Fibroblast of skin of right quadriceps (primary cell): Measurements from ENCODE around the gene RAC2.
A peak's percentile ranks its signal among the peaks of the same experiment; 100 is the strongest.

Experiments
- DNase-seq: peaks from one replicate; pipeline ENCODE4 v3.0.0-alpha.2; 2013

Gene RAC2

DNA sequence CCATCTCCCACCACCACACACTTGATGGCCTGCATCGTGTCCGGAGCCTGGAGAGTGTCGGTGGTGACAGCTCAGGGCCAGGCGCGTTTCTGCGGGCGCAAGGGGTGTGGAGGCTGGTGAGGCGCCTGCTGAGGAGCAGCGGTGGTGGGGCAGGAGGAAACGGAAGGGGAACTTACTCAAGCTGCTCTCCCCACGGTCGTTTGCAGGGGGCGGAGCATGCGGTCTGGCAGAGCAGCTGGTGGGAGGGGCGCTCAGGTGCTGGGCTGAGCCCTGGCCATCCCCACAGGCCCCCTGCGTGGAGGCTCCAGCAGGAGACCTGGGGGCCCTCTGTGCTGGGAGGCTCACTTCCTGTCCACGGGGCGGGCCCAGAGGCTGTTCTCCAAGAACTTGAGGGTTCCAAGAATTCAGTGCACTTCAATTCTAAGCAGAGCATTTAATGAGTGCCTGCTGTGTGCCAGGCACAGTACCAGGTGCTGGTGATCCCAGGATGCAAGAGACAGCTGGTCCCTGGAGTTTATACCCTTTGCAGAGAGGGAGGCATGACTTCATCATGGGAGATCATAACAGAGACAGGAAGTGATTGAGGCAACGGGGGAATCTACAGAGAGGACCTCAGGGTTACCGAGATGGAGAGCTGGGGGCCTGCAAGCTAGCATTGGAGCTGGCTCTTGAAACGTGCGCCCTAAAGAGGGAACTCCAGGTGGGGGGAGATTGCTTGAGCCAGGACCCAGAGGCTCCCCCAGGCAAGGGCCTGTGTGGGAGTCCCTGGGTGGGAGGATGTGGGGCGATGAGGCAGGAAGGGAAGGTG, at the start of gene RAC2:
Gene RAC2, minus strand, starts transcription at position 156 of the 808 bp plus-strand sequence. Its CDS starts 121 bp downstream, at position 35.
- peak; percentile 69 for DNase-seq

DNA sequence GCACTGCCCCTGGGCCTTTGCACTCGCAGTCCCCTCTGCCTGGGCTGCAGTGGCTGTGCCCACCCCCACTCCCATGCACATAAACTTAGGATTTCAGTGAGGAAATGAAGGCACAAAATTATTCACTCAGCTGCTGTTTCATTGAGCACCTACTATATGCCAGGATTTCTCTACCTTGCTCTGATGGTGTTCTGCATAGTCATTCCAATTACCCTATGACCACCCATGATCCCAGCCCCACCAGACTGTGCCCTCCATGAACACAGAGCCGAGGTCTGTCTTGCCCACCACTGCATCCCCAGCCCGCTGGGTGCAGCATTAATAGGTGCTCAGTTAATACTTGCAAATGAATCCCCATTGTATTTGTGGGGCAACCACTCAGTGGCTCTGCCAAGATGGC, 49.1 kb upstream of the RAC2 start:
- DNase-seq, result no peak

DNA sequence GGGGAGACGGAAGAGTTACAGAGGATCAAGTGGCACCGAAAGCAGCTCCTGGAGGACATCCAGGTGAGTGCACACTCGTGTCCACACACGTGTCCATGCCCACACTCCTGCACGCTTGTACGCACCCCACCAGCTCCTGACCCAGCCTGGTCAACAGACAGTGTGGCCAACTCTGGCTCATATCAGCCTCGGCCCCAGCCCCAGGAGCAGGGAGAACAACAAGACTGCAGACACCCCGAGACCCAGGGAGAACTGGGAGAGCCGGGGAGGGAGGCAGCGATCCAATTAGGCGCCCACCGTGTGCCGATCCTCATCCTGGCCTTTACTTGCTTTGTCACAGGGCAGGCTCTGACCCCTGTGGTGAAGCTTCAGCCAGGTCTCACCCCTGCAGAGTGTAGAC, 48.6 kb upstream of the RAC2 start:
- no peak for DNase-seq

DNA sequence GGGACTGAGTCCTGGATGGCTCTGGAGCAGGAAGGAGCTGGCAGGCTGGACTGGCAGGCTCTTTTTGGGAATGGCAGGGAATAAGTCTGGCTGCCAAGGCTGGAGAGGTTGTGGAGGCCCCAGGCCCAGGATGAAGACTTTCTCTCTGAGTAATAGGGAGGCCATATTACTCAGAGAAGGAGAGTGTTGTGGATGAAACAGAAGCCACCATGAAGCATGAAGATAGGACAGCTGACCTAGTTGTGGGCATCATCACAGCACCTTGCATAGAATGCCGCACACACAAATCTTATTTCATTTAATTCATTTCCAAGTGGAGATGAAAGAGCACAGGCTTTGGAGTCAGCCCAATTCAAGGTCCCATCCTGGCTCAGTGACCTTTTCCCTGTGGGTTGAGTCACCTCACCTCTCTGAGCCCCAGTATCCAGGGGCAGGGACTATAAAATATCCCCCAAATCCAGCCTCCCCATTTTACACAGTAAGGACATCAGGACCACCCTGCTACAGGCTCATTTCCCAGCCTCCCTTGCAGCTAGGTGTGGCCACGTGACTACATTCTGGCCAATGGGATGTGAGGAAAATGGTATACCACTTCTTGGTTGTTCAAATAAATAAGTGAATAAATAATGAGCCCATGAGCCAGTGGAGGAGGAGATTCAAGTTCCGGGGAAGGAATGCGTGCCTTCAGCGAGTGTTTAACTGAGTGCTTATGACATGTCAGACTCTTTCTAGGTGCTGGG, 47.7 kb upstream of the RAC2 start:
- DNase-seq, result no peak

DNA sequence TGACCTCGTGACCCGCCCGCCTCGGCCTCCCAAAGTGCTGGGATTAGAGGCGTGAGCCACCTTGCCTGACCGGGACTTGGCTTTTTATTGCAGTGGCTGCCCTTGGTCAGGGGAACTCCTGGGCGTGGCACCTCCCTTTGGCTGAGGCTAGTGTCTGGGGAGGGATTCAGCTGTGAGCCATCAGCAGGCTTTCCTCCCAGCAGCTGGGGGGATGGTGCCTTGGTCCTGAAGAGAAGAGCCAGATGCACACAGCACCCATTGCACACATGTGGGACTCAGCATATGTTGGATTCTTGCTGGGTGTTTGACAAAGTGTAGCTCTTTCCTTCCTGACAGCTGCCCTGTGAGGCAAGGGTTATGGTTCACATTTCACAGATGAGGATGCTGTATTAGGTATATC, 46.7 kb upstream of the RAC2 start:
- DNase-seq, result peak; percentile 36

DNA sequence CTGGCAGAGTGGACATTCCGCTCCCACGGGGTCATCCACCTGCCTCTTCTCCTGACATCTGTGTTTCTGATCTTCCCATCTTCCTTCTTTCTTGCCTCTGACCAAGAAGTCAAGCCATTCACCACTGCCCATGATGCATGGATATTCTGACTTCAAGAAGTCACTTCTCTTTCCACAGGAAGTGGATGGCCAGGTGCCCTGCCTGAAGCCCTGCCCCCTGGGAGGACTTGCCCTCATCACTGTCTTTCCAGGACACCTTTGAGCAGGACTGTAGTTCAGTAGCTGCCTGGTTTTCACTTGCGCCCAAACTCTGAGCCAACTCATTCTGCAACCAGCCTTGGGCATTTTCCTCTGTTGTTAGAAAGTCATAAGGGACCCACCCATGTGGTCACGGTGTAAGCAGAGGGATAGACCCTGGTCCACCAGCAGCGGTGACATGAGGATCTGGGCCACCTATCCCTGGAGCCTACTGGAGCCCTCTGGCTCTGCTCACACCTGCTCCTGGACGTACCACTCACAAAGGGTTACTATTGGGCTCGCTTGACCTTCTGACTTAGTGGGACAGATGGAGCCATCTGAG, 45.2 kb upstream of the RAC2 start:
- no peak for DNase-seq

DNA sequence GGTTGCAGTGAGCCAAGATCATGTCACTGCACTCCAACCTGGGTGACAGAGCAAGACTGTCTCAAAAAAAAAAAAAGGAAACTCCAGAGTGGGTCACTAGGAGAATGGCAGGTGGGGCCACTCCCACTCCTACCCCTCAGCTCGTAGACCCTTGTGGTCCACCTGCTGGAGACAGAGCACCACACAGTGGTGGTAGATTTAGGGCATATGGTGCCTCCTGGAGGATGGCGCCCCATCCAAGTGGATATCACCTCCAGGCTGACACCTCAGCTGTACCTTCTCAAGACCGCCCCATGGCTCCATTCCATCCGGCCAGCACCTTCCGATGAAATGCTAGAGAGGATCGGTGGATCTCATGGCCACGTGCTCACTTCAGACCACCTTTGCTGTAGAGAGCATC, 44.5 kb upstream of the RAC2 start:
- no peak for DNase-seq

DNA sequence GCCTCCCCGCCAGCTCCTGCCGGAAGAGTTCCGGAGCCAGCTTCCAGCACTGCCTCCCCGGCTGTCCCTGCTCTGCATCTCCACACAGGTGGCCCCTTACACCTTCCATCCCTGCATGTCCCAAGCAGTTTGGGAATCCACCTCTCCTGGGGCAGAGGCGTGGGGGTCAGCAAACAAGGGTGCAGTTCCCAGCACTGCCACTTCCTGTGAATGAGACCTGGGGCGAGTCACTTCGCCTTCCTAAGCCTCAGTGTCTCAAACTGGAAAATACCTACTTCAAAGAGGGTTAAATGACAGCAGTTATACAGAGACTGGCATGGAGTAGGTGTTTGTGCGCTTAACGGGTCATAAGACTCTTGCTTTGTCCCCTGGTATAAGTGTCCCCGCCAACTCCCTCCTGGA, 43.5 kb upstream of the RAC2 start:
- no peak for DNase-seq

DNA sequence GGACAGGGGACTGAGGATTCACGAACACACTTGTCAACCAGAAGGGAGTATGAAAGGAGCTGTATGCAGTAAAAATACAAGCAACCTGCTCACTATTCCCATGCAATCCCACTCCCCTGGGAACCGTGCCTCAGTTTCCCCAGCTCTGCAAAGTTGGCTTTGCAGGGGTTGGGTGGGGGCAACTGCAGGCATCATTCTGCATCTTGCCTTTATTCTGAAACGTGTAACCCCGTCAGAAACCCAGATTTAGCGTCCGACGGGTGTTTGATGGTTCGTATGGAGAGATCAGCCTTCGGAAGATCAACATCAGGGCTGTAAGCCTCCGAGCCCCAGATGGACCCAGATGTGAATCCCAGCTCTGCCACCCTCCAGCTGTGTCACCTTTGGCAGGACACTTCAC, 41.9 kb upstream of the RAC2 start:
- no peak for DNase-seq

DNA sequence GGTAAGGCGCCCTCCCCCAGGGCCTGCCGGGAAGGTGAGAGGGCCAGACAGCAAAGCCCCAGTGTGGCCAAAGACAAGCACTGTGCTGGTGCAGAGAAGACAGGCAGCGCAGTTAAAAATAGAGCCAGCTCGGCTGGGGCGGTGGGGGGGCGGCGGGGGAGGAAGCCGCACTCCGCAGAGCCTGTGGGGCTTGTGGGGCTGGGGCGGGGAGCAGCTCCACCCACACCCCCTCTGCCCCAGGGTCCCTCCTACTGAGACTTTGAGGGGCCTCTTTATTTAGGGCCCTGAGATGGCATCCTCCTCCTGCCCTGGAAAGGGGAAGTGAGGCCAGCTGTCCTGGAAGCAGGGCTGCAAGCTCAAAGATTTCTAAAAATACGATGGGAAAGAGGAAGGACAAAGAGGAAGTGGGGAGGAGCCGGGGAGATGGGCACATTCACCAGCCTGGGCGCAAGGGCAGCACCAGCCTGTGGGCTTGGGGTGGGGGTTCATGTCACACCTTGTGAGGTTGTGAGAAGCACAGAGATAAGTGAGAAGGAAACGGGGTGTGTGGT, 40.8 kb upstream of the RAC2 start:
- DNase-seq, result no peak

DNA sequence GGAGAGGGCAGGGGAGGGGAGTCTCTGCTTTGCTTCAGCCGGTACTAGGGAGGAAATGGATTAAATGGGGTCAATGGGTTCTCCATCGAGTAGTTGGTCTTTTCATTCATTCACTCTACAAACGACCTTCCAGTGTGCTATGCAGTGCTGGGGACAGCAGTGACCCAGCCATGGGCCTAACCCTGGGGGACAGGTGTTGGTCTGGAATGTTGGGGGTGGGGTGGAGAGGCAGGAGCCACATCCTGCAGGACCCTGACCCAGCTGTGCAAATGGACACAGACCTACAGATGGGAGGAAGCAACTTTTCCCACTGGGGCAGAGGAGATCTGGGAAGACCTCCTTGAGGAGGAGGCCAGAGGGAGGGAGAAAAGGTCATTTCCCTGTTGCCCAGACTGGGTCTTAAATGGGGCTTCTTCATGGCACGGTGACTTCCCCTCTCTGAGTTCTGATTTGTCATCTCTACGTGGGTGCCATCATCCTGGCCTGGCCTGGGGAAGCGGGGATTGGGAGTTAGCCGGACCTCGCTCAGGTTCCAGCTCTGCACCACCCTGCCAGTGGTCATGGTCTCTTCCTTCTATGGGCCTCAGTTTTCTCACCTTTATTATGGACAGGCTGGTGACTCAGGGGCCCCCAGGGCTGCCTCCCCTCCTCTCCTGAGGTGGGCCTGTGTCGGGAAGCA, 40.2 kb upstream of the RAC2 start:
- DNase-seq, result no peak

DNA sequence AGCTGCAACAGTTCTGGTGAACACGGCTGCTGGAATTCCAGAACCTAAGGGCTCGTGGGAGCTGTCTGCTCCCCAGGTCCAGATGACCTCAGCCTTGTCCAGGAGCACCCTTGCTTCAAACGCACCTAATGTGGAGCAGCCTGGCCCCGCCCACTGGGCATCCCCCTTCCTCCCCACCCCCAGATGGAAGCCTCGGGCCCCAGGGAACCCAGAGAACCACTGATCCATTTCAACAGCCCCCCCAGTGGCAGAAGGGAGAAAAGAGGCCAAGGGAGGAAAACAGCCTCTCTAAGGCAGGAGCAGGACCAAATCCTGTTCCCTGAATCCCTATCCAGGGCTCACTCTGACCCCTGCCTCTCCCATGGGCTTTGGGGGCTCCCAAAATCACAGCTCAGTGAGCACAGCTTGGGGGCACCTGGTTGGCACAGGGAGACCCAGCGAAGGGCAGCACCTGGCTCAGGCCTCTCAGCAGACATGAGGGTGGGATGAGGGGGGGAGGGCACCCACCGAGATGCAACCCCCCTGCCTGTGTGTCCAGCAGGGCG, 39.4 kb upstream of the RAC2 start:
- DNase-seq, result no peak

DNA sequence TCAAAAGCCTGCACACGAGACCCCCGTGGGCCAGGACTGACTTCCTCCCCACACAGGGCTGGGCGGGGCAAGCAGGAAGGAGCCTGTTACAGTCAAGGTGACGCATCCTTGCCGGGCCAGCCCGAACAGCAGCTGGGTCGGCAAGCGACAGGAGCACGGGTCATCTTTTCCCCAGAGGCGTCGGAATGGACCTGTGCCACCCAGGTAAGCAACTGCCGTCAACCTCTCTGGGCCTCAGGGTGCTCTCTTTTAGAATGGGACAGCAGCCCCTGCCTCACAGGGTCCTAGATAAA, 38.3 kb upstream of the RAC2 start, which contains the start of gene CYTH4:
Gene CYTH4, plus strand, starts transcription at position 124 of the 293 bp plus-strand sequence. Its CDS starts 62 bp downstream, at position 186.
- no peak for DNase-seq

DNA sequence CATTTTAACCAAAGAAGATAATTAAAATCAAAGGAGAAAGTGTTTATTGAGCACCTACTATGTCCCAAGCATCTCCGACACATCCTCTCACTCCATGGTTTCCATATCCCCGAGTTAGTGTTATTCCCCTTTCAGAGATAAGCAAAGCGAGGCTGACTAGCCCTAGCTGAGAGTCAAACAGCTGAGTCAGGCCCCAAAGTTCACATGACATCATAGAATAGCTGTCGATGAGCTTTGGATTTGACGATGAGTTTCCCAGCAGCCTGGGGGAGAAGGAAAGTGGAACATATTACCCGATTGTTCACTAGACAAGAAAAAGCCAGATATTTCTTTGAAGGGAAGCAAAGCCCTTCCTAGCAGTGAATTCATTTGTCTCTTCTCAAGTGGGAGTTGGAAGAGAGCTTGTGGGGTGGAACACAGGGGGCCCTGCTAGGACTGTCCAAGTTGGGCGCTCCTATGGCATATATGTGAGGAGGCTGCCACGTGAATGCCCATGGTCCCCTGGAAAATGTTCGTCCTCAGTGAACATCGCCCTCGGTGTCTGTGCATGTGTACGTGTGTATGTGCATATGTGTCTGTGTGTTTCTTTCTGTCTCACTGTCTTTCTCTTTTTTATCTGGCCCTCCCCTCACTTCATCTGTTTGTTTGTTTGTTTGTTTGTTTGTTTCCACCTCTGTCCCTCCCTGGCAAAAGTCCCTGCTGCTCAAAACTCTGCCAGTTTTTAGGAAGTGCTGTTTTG, 37.7 kb upstream of the RAC2 start:
- no peak for DNase-seq

DNA sequence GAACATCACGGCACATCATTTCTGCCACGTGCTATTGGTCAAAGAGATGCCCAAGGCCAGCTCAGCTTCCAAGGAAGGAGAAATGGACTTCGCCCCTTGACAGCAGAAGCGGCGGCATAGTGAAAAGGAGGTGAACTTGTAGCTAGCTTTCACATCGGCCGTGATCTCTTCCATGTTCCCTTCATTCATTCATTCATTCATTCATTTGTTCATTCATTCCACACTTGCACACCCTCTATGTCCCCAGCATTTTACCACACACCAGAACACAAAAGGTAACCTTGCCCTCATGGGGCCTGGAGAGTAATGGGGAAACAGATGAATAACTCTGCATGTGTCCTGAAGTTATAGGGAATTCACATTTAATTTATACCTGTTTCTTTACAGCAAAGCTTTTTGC, 37.1 kb upstream of the RAC2 start:
- DNase-seq, result no peak

DNA sequence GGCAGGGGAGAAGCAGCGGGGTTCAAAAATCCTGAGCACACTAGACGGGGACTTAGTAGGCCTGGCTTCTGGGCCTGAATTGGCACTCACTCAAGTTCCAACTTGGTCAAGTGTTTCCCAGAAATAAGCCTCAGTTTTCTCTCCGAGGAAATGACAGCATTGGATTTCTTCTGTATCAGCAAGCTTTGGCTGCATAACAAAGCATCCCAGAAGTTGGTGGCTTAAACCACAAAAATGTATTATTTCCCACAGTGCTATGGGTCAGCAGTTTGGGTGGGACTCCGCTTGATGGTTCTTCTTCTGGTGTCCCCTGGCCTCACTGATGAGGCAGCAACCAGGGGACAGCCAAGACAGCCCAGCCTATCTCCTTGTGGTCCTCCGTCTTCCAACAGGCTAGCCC, 36.6 kb upstream of the RAC2 start:
- DNase-seq, result no peak

DNA sequence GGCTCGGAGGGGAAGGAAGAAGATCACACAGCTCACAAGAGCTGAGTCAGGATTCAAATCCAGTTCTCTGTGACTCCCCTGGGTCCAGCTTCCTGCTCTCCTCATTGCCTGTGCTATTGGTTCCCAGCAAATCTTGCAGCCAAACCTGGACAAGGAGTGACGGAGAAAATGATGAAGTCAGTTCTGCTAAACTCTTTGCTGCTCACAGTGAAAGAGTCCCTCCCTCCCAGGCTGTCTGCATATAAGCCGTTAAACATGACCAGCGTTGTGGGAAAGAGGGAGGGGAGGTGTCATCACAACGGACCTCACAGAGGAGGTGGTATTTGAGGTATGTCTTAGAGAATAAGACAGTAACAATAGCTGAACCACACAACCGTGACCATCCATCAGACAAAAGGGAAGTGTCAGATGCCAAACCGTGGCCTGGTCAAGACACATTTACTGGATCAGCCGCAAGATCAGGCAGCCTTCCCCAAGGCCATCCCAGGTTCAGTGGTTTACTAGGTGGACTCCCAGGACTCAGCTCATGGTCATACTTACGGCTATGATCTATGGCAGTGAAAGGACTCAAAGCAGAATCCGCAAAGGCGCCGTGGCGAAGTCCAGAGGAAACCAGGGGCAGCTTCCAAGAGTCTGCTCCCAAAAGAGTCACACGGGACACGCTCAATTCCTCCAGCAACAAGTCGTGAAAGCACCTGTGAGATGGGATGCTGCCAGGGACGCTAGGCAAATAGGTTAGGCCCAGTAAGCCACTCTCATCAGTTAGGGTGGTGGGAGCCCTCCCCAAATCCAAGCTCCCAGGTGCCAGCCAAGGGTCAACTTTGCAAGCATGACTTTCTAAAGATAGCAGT, 35.5 kb upstream of the RAC2 start:
- DNase-seq, result peak; percentile 30

DNA sequence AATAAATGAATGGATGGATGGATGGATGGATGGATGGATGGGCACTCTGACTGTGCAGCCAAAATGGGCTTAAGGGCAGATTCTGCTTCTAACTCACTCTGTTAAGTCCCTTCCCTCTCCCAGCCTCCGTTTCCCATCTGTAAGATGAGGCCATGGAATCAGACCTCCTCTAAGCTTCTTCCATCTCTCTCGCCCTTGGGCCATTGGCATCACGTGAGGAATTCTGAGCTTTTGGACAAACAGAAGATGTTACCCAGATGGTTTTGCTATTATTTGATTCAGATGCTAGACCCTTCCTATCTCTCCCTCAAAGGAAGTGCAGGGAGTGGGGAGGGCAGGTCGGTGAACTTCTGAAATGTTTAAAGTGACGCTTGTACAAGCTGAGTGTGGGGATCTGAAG, 34.2 kb upstream of the RAC2 start:
- DNase-seq, result no peak

DNA sequence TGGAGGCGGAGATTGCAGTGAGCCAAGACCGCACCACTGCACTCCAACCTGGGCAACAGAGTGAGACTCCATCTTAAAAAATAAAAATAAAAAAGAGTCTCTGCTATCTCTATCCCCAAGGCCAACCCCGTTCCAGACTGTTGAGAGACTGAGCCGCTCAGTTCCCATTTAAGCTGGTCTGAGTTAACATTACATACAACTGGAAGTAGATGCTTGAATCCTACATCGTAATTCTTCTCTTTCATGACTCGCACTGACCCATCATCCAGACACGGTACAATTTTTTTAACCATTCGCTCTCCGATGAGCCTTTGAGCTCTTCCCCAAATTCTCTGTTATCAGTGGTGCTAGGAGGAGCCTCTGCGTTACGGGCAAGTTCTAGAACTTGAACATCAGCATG, 33.3 kb upstream of the RAC2 start:
- peak; percentile 10 for DNase-seq

DNA sequence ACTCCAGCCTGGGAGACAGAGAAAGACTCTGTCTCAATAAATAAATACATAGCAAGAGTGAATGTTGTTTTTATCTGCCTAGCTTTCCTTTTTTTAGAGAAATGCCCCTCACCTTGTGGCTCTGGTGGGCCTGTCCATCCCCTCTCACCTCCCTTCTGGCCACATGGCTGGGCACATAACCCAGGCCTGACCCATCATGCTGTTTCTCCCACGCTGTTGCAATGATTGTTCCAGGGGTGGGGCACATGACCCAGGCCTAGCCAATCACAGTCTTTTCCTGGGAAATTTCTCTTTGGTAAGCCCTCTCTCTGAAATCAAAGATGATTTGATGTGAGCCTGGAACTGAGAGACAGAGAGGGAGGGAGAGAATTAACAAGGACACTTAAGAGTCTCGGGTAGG, 32.7 kb upstream of the RAC2 start:
- no peak for DNase-seq

DNA sequence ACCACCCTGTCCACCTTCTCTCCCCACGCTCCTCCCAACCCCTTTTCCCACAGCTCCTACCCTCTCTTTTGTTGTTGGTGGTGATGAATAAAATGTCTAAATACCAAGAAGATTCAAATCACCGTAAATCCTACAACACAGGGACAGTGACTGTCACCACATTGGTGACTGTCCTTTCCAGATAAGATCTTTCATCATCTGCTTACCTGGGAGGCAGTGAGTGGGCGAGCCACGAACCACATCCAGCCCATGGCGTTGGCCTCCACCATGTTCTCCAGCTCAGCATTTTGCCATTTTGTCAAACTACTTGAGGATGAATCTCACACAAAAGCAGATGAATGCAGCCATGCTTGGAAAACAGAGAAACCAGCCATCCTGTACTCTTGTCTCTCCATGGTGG, 31.6 kb upstream of the RAC2 start:
- DNase-seq, result no peak
